ENCODE data around the gene NPB.

The NPB gene

DNA sequence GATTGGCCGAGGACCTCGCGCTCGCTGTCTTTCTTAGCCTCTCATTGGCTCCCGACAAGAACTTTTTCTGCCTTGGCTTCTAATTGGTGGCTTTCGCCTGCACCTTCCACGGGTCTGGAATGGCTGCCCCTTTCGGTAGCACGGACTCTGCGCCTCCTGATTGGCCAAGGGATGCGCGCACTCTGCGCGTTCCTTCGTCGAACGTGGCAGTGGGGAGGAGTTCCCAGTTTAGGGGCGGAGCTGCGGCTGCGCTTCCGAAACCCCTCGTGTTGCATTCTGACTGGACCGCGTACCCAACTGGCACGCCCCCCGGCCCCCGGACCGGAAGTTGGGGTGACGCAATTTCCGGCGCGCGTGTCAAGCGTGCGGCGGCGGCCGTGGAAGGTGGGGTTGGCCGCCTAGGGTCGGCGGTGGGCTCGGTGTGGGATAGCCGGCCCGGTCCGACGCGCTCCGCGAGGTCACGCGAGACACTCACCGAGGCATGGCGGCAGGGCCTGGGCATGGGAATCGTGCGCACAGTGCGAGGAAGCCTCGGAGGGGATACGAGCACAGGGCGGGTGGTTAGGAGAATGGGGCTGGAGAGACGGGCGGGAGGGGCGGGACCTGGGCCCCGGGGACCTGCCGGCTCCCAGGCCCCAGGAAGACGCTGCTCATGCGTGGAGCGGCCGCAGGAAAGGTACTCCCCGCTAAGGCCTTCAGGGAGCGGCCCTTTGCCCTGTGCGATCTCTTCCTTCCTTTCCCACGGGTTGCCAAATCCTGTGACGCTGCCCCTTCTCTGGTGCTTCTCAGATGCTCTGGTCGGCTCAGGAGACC lies 41.1 kb upstream of the NPB start:
- no peak for TF ChIP-seq CTCF (IDR thresholded peaks at IDR 0.05; ENCODE audit: insufficient read depth, low read depth, low read length, missing control alignments)
- peak overlapping the region; percentile 91 for H3K4me3 ChIP-seq (ENCODE audit: low read depth, low read length)
- DNase-seq (ENCODE audit: low read depth) = peak; percentile 100

GRCh38 chr17:81863123-81863675 lies 38.8 kb upstream of the NPB start:
- TF ChIP-seq CTCF (IDR thresholded peaks at IDR 0.05; ENCODE audit: insufficient read depth, low read depth, low read length, missing control alignments) = no peak
- DNase-seq (ENCODE audit: low read depth) = no peak
- H3K4me3 ChIP-seq (ENCODE audit: low read depth, low read length) = no peak overlapping the region

DNA sequence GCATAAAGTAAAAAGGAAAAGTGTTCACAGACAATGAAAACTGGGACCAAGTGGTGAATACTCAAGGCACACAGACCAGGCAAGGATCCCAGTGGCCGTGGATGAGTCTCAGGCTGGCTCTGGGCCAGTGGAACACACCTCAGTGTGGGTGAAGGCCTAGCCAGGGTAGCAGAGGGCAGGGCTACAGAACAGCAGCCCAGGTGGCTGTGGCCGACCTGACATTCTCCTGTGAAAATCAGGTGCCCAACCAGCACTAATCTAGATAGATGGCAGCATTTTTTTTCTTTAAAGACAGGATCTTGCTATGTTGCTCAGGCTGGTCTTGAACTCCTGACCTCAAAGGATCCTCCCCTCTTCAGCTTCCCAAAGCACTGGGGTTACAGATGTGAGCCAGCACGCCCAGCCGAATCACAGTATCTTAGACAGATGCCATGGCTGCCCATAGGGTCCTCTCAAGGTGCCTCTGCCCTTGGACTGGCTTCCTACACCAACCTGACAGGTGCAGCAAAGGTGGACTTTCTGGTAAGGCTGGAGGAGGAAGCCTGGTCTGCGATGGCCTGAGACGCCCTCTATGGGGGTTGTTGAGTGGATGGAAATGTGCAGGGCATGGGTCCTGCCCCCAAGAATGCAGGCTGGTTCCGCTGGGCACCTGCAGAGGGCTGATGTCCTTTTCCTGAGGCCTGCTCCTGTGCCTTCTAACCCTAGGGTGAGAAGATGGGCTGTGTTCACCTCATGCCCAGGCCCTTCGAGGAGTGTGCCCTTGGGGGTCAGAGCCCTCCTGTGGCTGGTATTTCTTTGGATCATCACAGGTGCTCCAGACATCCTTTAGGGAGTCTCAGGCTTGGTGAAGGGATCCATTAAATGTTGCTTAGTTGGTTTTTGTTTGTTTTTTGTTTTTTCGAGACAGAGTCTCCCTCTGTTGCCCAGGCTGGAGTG lies 37.9 kb upstream of the NPB start:
- no peak for TF ChIP-seq CTCF (IDR thresholded peaks at IDR 0.05; ENCODE audit: insufficient read depth, low read depth, low read length, missing control alignments)
- H3K4me3 ChIP-seq (ENCODE audit: low read depth, low read length) = no peak overlapping the region
- no peak for DNase-seq (ENCODE audit: low read depth)

GRCh38 chr17:81865358-81865732 lies 36.7 kb upstream of the NPB start:
- no peak for TF ChIP-seq CTCF (IDR thresholded peaks at IDR 0.05; ENCODE audit: insufficient read depth, low read depth, low read length, missing control alignments)
- no peak for DNase-seq (ENCODE audit: low read depth)
- no peak overlapping the region for H3K4me3 ChIP-seq (ENCODE audit: low read depth, low read length)

DNA sequence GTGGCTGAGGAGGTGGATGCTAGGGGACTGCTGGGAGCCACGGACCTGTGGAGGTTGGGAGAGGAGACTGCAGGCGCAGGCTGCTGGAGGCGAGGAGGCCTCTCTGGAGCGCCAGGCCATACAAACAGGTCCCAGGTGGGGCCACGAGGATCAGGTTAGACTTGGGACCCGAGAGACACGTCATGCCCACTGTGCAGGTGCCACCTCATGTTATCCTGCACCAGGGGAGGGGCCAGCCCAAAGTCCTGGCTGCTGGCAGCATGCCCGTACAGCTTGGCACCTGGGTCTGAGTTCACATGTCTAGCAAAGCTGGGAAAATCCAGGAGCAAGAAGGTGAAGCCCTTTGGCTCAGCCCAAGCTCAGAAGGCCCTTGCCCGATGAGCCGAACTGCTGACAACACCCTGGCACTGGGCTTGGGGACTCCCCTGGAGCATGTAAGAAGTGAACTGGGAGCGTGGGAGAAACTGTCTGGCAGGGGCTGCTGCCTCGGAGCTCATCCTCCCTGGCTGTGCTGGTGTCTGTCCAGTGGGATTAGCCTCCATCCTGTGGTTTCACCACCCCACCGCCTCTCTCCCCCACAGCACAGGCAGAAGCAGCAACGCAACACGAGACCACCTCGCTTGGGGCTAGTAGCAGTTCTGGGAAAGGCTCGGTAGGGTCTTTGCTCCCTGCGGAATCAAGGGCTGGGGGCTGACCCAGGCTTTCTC lies 36.2 kb upstream of the NPB start:
- no peak for TF ChIP-seq CTCF (IDR thresholded peaks at IDR 0.05; ENCODE audit: insufficient read depth, low read depth, low read length, missing control alignments)
- no peak for DNase-seq (ENCODE audit: low read depth)
- H3K4me3 ChIP-seq (ENCODE audit: low read depth, low read length) = no peak overlapping the region

DNA sequence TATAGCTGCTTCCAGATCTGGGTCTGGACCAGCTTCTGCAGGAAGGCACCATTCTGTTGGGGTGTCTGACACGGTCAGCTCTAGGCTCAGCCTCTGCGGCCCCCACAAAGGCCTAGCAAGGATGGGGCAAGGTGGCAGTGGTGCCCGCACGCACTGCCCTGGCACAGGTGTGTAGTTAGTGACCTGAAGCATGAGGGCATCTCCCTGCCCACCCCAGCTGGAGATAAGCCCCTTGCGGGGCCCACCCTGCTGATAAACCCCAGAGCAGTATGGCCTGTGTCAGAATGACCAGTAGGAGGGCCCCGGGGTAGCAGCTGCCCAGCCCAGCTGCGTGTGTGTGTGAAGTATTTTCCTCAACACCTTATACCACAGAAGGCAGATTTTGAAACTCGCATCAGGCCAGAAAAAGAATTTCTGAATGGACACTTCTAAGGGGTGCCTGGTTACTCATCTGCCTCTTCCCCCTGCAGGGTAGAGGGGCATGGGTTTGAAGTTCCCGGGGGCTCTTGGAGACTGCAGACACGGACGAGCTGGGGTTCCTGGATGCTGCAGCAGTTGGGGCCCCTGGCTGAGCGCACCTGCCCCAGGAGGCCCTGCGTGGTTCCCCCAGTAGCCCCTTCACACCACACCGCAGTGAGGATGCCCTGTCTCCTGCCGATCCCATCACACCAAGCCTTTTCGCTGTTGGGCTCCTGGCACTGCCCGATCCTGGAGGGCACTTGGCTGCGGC lies 35.4 kb upstream of the NPB start:
- DNase-seq (ENCODE audit: low read depth) = no peak
- no peak overlapping the region for H3K4me3 ChIP-seq (ENCODE audit: low read depth, low read length)
- TF ChIP-seq CTCF (IDR thresholded peaks at IDR 0.05; ENCODE audit: insufficient read depth, low read depth, low read length, missing control alignments) = no peak
